Osteocyte (in vitro differentiated cells): Measurements from ENCODE around the gene WSCD1. TPM values are rescaled to one million over a fixed set of nuclear protein-coding genes. Genes with fewer than 3 reads are reported as not detected.

ENCODE experiments used
- DNase-seq: peaks from one replicate; pipeline ENCODE4 v3.0.0; 2021; ENCODE audit warnings: mixed read lengths; ENCODE audit not compliant: unreplicated experiment; ENCODE audit errors: extremely low spot score
- H3K27ac Mint-ChIP-seq: one replicate; pipeline ENCODE4 v1.8.0; 2021; ENCODE audit warnings: mild to moderate bottlenecking, mixed read lengths; ENCODE audit not compliant: unreplicated experiment
- H3K27me3 Mint-ChIP-seq: one replicate; pipeline ENCODE4 v1.8.0; 2021; ENCODE audit warnings: mixed read lengths; ENCODE audit not compliant: unreplicated experiment
- H3K36me3 Mint-ChIP-seq: one replicate; pipeline ENCODE4 v1.8.0; 2021; ENCODE audit warnings: mixed read lengths; ENCODE audit not compliant: unreplicated experiment
- H3K4me1 Mint-ChIP-seq: one replicate; pipeline ENCODE4 v1.8.0; 2021; ENCODE audit warnings: mixed read lengths; ENCODE audit not compliant: unreplicated experiment
- H3K4me3 Mint-ChIP-seq: one replicate; pipeline ENCODE4 v1.8.0; 2021; ENCODE audit warnings: mild to moderate bottlenecking, moderate library complexity, mixed read lengths; ENCODE audit not compliant: unreplicated experiment
- H3K9me3 Mint-ChIP-seq: one replicate; pipeline ENCODE4 v1.8.0; 2021; ENCODE audit warnings: mixed read lengths; ENCODE audit not compliant: unreplicated experiment
- CTCF ChIP-seq: fragments of 200-600 bp; sonication (generic); IDR thresholded peaks from 2 replicates; pipeline ENCODE4 v1.5.0; 2021; ENCODE audit warnings: antibody characterized with exemption, mild to moderate bottlenecking, moderate library complexity
- total RNA-seq: library from RNA; stranded (reverse); gene quantifications from 2 replicates; pipeline ENCODE4 v1.2.1, GENCODE V29; 2021

WSCD1 gene
- total RNA-seq, 1 donor from 2014 or later: 3.8 TPM

- peaks cover 19% of the 10 kb centered on the region for H3K27me3 Mint-ChIP-seq
- H3K4me3 Mint-ChIP-seq: no peak overlapping the region
- H3K9me3 Mint-ChIP-seq: no peaks in the 10 kb centered on the region
- no peak for DNase-seq
- TF ChIP-seq CTCF: no peak
- no peak overlapping the region for H3K27ac Mint-ChIP-seq
- no peaks in the 10 kb centered on the region for H3K36me3 Mint-ChIP-seq
- peaks cover 9% of the 10 kb centered on the region for H3K4me1 Mint-ChIP-seq
These were observed 12.6 kb upstream of the WSCD1 start for GRCh38 chr17:6057562-6057961.

- TF ChIP-seq CTCF: no peak
- peaks cover 9% of the 10 kb centered on the region for H3K4me1 Mint-ChIP-seq
- H3K9me3 Mint-ChIP-seq: no peaks in the 10 kb centered on the region
- no peak overlapping the region for H3K4me3 Mint-ChIP-seq
- no peaks in the 10 kb centered on the region for H3K36me3 Mint-ChIP-seq
- H3K27ac Mint-ChIP-seq: no peak overlapping the region
- peaks cover 19% of the 10 kb centered on the region for H3K27me3 Mint-ChIP-seq
- no peak for DNase-seq
These were observed 10.8 kb upstream of the WSCD1 start for GRCh38 chr17:6059406-6059805.

GRCh38 chr17:6061290-6061689, 8.9 kb upstream of the WSCD1 start:
- Mint-ChIP-seq H3K36me3 (no peaks in the 10 kb centered on the region), H3K9me3 (no peaks in the 10 kb centered on the region), H3K4me3 (no peak overlapping the region), H3K27me3 (peaks cover 26% of the 10 kb centered on the region), H3K27ac (no peak overlapping the region), H3K4me1 (peaks cover 9% of the 10 kb centered on the region)
- TF ChIP-seq CTCF: no peak
- no peak for DNase-seq

- H3K9me3 Mint-ChIP-seq: no peaks in the 10 kb centered on the region
- no peaks in the 10 kb centered on the region for H3K36me3 Mint-ChIP-seq
- H3K27ac Mint-ChIP-seq: no peak overlapping the region
- H3K27me3 Mint-ChIP-seq: peaks cover 38% of the 10 kb centered on the region
- DNase-seq: no peak
- no peak for TF ChIP-seq CTCF
- peaks cover 16% of the 10 kb centered on the region for H3K4me1 Mint-ChIP-seq
- H3K4me3 Mint-ChIP-seq: no peak overlapping the region
These were observed 5.3 kb upstream of the WSCD1 start for GRCh38 chr17:6064868-6065267.

- no peak for DNase-seq
- peaks cover 17% of the 10 kb centered on the region for H3K4me1 Mint-ChIP-seq
- no peak overlapping the region for H3K27ac Mint-ChIP-seq
- peaks cover 39% of the 10 kb centered on the region for H3K27me3 Mint-ChIP-seq
- no peaks in the 10 kb centered on the region for H3K9me3 Mint-ChIP-seq
- H3K36me3 Mint-ChIP-seq: no peaks in the 10 kb centered on the region
- TF ChIP-seq CTCF: no peak
- H3K4me3 Mint-ChIP-seq: no peak overlapping the region
These were observed 4.8 kb upstream of the WSCD1 start for GRCh38 chr17:6065351-6065750.
